MM.1S (cell line): Measurements from ENCODE around the gene ABHD15.

Experiments
- DNase-seq: peaks from one replicate; pipeline ENCODE4 v3.0.0-alpha.2; 2015
- H2AFZ ChIP-seq: fragments of 300-600 bp; sonication (generic); 2 replicates; pipeline ENCODE4 v1.6.0; 2016; ENCODE audit warnings: antibody characterized with exemption, low read length
- H3F3A ChIP-seq: fragments of 300-600 bp; sonication (generic); 2 replicates; pipeline ENCODE4 v1.6.1; 2016; ENCODE audit warnings: mild to moderate bottlenecking, antibody characterized with exemption, low read length, moderate library complexity, mixed read lengths; ENCODE audit not compliant: insufficient read depth
- H3K27ac ChIP-seq: fragments of 300-600 bp; sonication (generic); 2 replicates; pipeline ENCODE4 v1.5.1; 2016; ENCODE audit warnings: mild to moderate bottlenecking, low read length
- H3K27me3 ChIP-seq: fragments of 300-600 bp; sonication (generic); replicated peaks from 2 replicates; pipeline ENCODE4 v1.6.0; 2016; ENCODE audit warnings: low read length; ENCODE audit not compliant: insufficient read depth
- H3K36me3 ChIP-seq: fragments of 300-600 bp; sonication (generic); replicated peaks from 2 replicates; pipeline ENCODE4 v1.6.1; 2016; ENCODE audit warnings: mild to moderate bottlenecking, low read length, mixed read lengths; ENCODE audit not compliant: insufficient read depth
- H3K4me1 ChIP-seq: fragments of 300-600 bp; sonication (generic); 2 replicates; pipeline ENCODE4 v1.6.1; 2016; ENCODE audit warnings: low read length, mixed read lengths
- H3K4me2 ChIP-seq: fragments of 300-600 bp; sonication (generic); 2 replicates; pipeline ENCODE4 v1.6.0; 2016; ENCODE audit warnings: low read depth, low read length
- H3K4me3 ChIP-seq: fragments of 300-600 bp; sonication (generic); 2 replicates; pipeline ENCODE4 v1.5.1; 2016; ENCODE audit warnings: low read length, mixed read lengths
- H3K79me2 ChIP-seq: fragments of 300-600 bp; sonication (generic); 2 replicates; pipeline ENCODE4 v1.6.1; 2016; ENCODE audit warnings: mixed run types, low read length, mixed read lengths
- H3K9ac ChIP-seq: fragments of 300-600 bp; sonication (generic); 2 replicates; pipeline ENCODE4 v1.6.1; 2016; ENCODE audit warnings: low read length, mixed read lengths
- H3K9me2 ChIP-seq: fragments of 300-600 bp; sonication (generic); replicated peaks from 2 replicates; pipeline ENCODE4 v1.6.1; 2016; ENCODE audit warnings: mild to moderate bottlenecking, low read length, mixed read lengths; ENCODE audit not compliant: insufficient read depth
- H3K9me3 ChIP-seq: fragments of 300-600 bp; sonication (generic); replicated peaks from 2 replicates; pipeline ENCODE4 v1.6.1; 2016; ENCODE audit warnings: mild to moderate bottlenecking, low read length, mixed read lengths; ENCODE audit not compliant: insufficient read depth
- H4K20me1 ChIP-seq: fragments of 300-600 bp; sonication (generic); 2 replicates; pipeline ENCODE4 v1.6.1; 2016; ENCODE audit warnings: mild to moderate bottlenecking, low read length, moderate library complexity, mixed read lengths; ENCODE audit not compliant: insufficient read depth
- CTCF ChIP-seq: fragments of 300-600 bp; sonication (generic); IDR thresholded peaks from 2 replicates; pipeline ENCODE4 v1.5.1; 2016; ENCODE audit warnings: antibody characterized with exemption, low read length, mixed read lengths
- EZH2 ChIP-seq: fragments of 300-600 bp; sonication (generic); optimal IDR thresholded peaks from 2 replicates; pipeline ENCODE3; 2017; ENCODE audit warnings: low read depth, mild to moderate bottlenecking, antibody characterized with exemption, low read length, mixed read lengths
- EZH2phosphoT487 ChIP-seq: fragments of 300-600 bp; sonication (generic); IDR thresholded peaks from 2 replicates; pipeline ENCODE4 v1.6.1; 2018; ENCODE audit warnings: antibody characterized with exemption, low read length

The ABHD15 gene

GRCh38 chr17:29572691-29573557 is 6.1 kb upstream of the ABHD15 start:
- TF ChIP-seq EZH2, result no peak
- TF ChIP-seq CTCF, result peak; percentile 71
- Histone ChIP-seq H3K27me3 (no peaks in the 10 kb centered on the region), H3K9me2 (no peaks in the 10 kb centered on the region), H2AFZ (no peak overlapping the region), H3F3A (peaks cover 9% of the 10 kb centered on the region), H3K4me3 (peak overlapping the region; percentile 33; the same call in 1 of the 2 replicates), H3K79me2 (no peaks in the 10 kb centered on the region), H3K4me2 (peak overlapping the region; percentile 85), H3K27ac (no peak overlapping the region), H3K36me3 (no peaks in the 10 kb centered on the region), H4K20me1 (no peaks in the 10 kb centered on the region), H3K4me1 (no peaks in the 10 kb centered on the region), H3K9ac (no peak overlapping the region; the same call in 1 of the 2 replicates), H3K9me3 (no peaks in the 10 kb centered on the region)
- DNase-seq, result peak; percentile 64

GRCh38 chr17:29571883-29572681 is 5.2 kb upstream of the ABHD15 start:
- DNase-seq, result no peak
- Histone ChIP-seq H4K20me1 (no peaks in the 10 kb centered on the region), H3K9me3 (no peaks in the 10 kb centered on the region), H3K79me2 (no peaks in the 10 kb centered on the region), H3K9ac (no peak overlapping the region; the same call in 1 of the 2 replicates), H2AFZ (no peak overlapping the region), H3K36me3 (no peaks in the 10 kb centered on the region), H3F3A (peaks cover 18% of the 10 kb centered on the region), H3K27me3 (no peaks in the 10 kb centered on the region), H3K4me3 (no peak overlapping the region), H3K4me1 (no peaks in the 10 kb centered on the region), H3K4me2 (peak overlapping the region; percentile 85; the same call in 1 of the 2 replicates), H3K9me2 (no peaks in the 10 kb centered on the region), H3K27ac (no peak overlapping the region)
- no peak for TF ChIP-seq CTCF
- TF ChIP-seq EZH2phosphoT487, result no peak
- no peak for TF ChIP-seq EZH2

- DNase-seq, result no peak
- Histone ChIP-seq H3K36me3 (no peaks in the 10 kb centered on the region), H3K9ac (no peak overlapping the region), H3K9me3 (no peaks in the 10 kb centered on the region), H3K4me1 (no peaks in the 10 kb centered on the region), H3K4me3 (no peak overlapping the region), H3K27me3 (no peaks in the 10 kb centered on the region), H4K20me1 (no peaks in the 10 kb centered on the region), H2AFZ (no peak overlapping the region), H3F3A (peaks cover 22% of the 10 kb centered on the region), H3K9me2 (no peaks in the 10 kb centered on the region), H3K4me2 (no peak overlapping the region), H3K79me2 (no peaks in the 10 kb centered on the region), H3K27ac (no peak overlapping the region)
- TF ChIP-seq EZH2phosphoT487 (no peak), CTCF (no peak), EZH2 (no peak)
Observed at GRCh38 chr17:29571486-29571882, 4.6 kb upstream of the ABHD15 start.
